HG03439 (cell line): Measurements from ENCODE around the gene OR51E2.
"Not testable (repeated sequence)": the region's sequence is repeated elsewhere in the genome, so short reads cannot be mapped to it uniquely, and the experiment has no call there.

Experiments used
- ATAC-seq: cut with Tn5 transposase; IDR thresholded peaks from one replicate; pipeline ENCODE4 v1.9.1; 2021; ENCODE audit warnings: mild to moderate bottlenecking, moderate library complexity; ENCODE audit not compliant: unreplicated experiment

Gene OR51E2

GRCh38 chr11:4697585-4697984 is at the start of gene OR51E2:
Gene OR51E2 (minus strand): TSS chr11:4697853. CDS start chr11:4682711, 15,142 bp downstream.
- ATAC-seq = no peak

GRCh38 chr11:4740735-4741134 is 43.1 kb upstream of the OR51E2 start:
- ATAC-seq = no peak

GRCh38 chr11:4727171-4727570 is 29.5 kb upstream of the OR51E2 start:
- no peak for ATAC-seq

- ATAC-seq = not testable (repeated sequence)
Observed at GRCh38 chr11:4722616-4723534, 25.2 kb upstream of the OR51E2 start.

- ATAC-seq = no peak
Observed at GRCh38 chr11:4714300-4714699, 16.6 kb upstream of the OR51E2 start.

GRCh38 chr11:4713241-4713640 is 15.6 kb upstream of the OR51E2 start:
- no peak for ATAC-seq

- ATAC-seq = no peak
Observed at GRCh38 chr11:4704790-4705334, 7.2 kb upstream of the OR51E2 start.

GRCh38 chr11:4704054-4704789 is 6.6 kb upstream of the OR51E2 start, which contains the start of gene MMP26:
Gene MMP26 (plus strand): TSS chr11:4704784.
- no peak for ATAC-seq

GRCh38 chr11:4700436-4700820 is 2.8 kb upstream of the OR51E2 start:
- no peak for ATAC-seq

- ATAC-seq = peak; percentile 97
Observed at GRCh38 chr11:4699697-4700435, 2.2 kb upstream of the OR51E2 start.

- ATAC-seq = no peak
Observed at GRCh38 chr11:4695442-4695841, 2.2 kb downstream of the OR51E2 start.

- no peak for ATAC-seq
Observed at GRCh38 chr11:4684631-4685285, 12.9 kb downstream of the OR51E2 start.

- ATAC-seq = no peak
Observed at GRCh38 chr11:4682623-4683419, 14.8 kb downstream of the OR51E2 start.

GRCh38 chr11:4680341-4680740 is 17.3 kb downstream of the OR51E2 start:
- no peak for ATAC-seq

GRCh38 chr11:4677948-4678347 is 19.7 kb downstream of the OR51E2 start:
- no peak for ATAC-seq

- no peak for ATAC-seq
Observed at GRCh38 chr11:4673781-4674180, 23.9 kb downstream of the OR51E2 start.

- no peak for ATAC-seq
Observed at GRCh38 chr11:4672470-4672869, 25.2 kb downstream of the OR51E2 start.

- ATAC-seq = no peak
Observed at GRCh38 chr11:4671741-4672140, 25.9 kb downstream of the OR51E2 start.

GRCh38 chr11:4665424-4665823 is 32.2 kb downstream of the OR51E2 start:
- no peak for ATAC-seq

GRCh38 chr11:4664786-4665185 is 32.9 kb downstream of the OR51E2 start:
- no peak for ATAC-seq
